ENCODE results near the gene FOXP1. TPM values are rescaled to one million over a fixed set of nuclear protein-coding genes. Genes with fewer than 3 reads are reported as not detected.

FOXP1 gene
- total and polyA plus RNA-seq, 2 of the 13 experiments (the other 11 are each of a cell fraction or from before 2014, with no cell fraction given): 40.4 to 59.0 TPM

GRCh38 chr3:71492974-71493771 is 90.4 kb downstream of the FOXP1 start:
- Histone ChIP-seq H3K4me3 (replicated peaks in 1 of 3; ENCODE audit: insufficient read depth in 1 of 3, low read depth in 2 of 3, low read length in 3 of 3) (no peak overlapping the region), H2AFZ (ENCODE audit: low read length) (no peak overlapping the region), H4K20me1 (ENCODE audit: insufficient read depth, low read length) (no peaks in the 10 kb centered on the region), H3K36me3 (replicated peaks in 1 of 2; ENCODE audit: control insufficient read depth in 1 of 2, insufficient read depth in 2 of 2, low read length in 2 of 2) (peaks cover 11 to 34% of the 10 kb centered on the region in 2 experiments), H3K79me2 (ENCODE audit: insufficient read depth, low read length) (peaks cover 2% of the 10 kb centered on the region), H3K4me2 (ENCODE audit: low read depth, low read length) (no peak overlapping the region), H3K9ac (ENCODE audit: insufficient read depth, low read depth, low read length) (no peak overlapping the region), H3K27me3 (ENCODE audit: control insufficient read depth in 1 of 2, insufficient read depth in 2 of 2, low read length in 2 of 2) (no peaks in the 10 kb centered on the region), H3K4me1 (ENCODE audit: insufficient read depth, low read length) (peaks cover 22% of the 10 kb centered on the region), H3K27ac (ENCODE audit: extremely low read length, insufficient read depth, low read length) (no peak overlapping the region), H3K9me3 (ENCODE audit: low read length) (no peaks in the 10 kb centered on the region)
- WGBS (ENCODE audit: low lambda C conversion rate): 96% methylated on average over 9 of the region's 9 CpGs
- ATAC-seq (no peak), DNase-seq (ENCODE audit: low spot score) (no peak), FAIRE-seq (no peak)
- intact Hi-C loops (cut with micrococcal nuclease; ENCODE audit: unreplicated experiment): no loop called here
- TF ChIP-seq NCOA1 (CRISPR knock-in tag; IDR thresholded peaks at IDR 0.05) (no peak), ZNF33B (CRISPR knock-in tag; IDR thresholded peaks at IDR 0.05) (no peak), ZNF670 (CRISPR knock-in tag; IDR thresholded peaks at IDR 0.05; ENCODE audit: borderline replicate concordance) (no peak)
- POLR2A ChIA-PET: no interaction called here
- no TSS peak for BruUV-seq (replicated peaks)
- in situ Hi-C loops (cut with HindIII; ENCODE audit: extremely low pct_ligation_motif_present, low pct_unique_long_range_greater_than_20kb): no loop called here
- CTCF ChIA-PET (ENCODE audit: low intra/inter-chr PET ratio, low total read pairs): no interaction called here

DNA sequence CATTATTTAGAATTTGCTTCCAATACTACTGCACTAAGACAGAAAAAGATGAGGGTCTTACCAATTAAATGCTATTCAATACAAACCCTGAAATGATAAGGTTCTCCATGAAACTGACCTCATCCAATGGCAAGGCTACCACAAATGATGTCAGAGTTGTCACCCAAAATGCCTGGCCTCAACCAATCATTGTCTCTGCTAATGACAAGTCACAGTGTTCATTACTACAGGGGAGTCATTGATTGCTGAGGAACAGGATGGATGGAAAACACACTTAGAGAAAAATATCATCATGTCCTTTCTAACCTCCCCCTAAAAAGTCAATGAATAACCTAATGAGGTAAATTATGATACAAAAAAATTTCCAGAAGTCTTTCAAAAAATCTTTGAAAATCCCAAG is 91.0 kb downstream of the FOXP1 start:
- TF ChIP-seq TCF12 (IDR thresholded peaks at IDR 0.05) (no peak), TCF12 (CRISPR knock-in tag; IDR thresholded peaks at IDR 0.05) (no peak), THAP7 (CRISPR knock-in tag; IDR thresholded peaks at IDR 0.05) (no peak), IRF2 (CRISPR knock-in tag; IDR thresholded peaks at IDR 0.05) (no peak), ZNF550 (CRISPR knock-in tag; IDR thresholded peaks at IDR 0.05; ENCODE audit: borderline replicate concordance) (no peak), ZNF121 (CRISPR knock-in tag; IDR thresholded peaks at IDR 0.05) (no peak), DDIT3 (CRISPR knock-in tag; IDR thresholded peaks at IDR 0.05) (no peak), RNF2 (conservative IDR thresholded peaks at IDR 0.05; ENCODE audit: low read depth) (no peak), CREB3 (CRISPR knock-in tag; IDR thresholded peaks at IDR 0.05) (no peak), ATF2 (CRISPR knock-in tag; IDR thresholded peaks at IDR 0.05) (no peak), TEAD2 (CRISPR knock-in tag; IDR thresholded peaks at IDR 0.05) (no peak), JUN (CRISPR knock-in tag; IDR thresholded peaks at IDR 0.05) (no peak)
- ChIA-PET POLR2A (no interaction called here), CTCF (ENCODE audit: low intra/inter-chr PET ratio, low total read pairs) (no interaction called here)
- intact Hi-C loops (cut with micrococcal nuclease; ENCODE audit: unreplicated experiment): no loop called here
- FAIRE-seq (no peak), DNase-seq (ENCODE audit: low spot score) (no peak), ATAC-seq (no peak)
- H3K79me2 ChIP-seq (ENCODE audit: insufficient read depth, low read length): no peaks in the 10 kb centered on the region
- no peaks in the 10 kb centered on the region for H4K20me1 ChIP-seq (ENCODE audit: insufficient read depth, low read length)
- TSS peak; percentile 15 for BruUV-seq (replicated peaks)
- H3K9me3 ChIP-seq (ENCODE audit: low read length): no peaks in the 10 kb centered on the region
- peaks cover 11 to 34% of the 10 kb centered on the region in 2 experiments for H3K36me3 ChIP-seq (replicated peaks in 1 of 2; ENCODE audit: control insufficient read depth in 1 of 2, insufficient read depth in 2 of 2, low read length in 2 of 2)
- H3K27ac ChIP-seq (ENCODE audit: extremely low read length, insufficient read depth, low read length): no peak overlapping the region
- no peaks in the 10 kb centered on the region for H3K27me3 ChIP-seq (ENCODE audit: control insufficient read depth in 1 of 2, insufficient read depth in 2 of 2, low read length in 2 of 2)
- H2AFZ ChIP-seq (ENCODE audit: low read length): no peak overlapping the region
- H3K4me1 ChIP-seq (ENCODE audit: insufficient read depth, low read length): peaks cover 16% of the 10 kb centered on the region
- H3K9ac ChIP-seq (ENCODE audit: insufficient read depth, low read depth, low read length): no peak overlapping the region
- H3K4me3 ChIP-seq (replicated peaks in 1 of 3; ENCODE audit: insufficient read depth in 1 of 3, low read depth in 2 of 3, low read length in 3 of 3): no peak overlapping the region
- in situ Hi-C loops (cut with HindIII; ENCODE audit: extremely low pct_ligation_motif_present, low pct_unique_long_range_greater_than_20kb): no loop called here
- H3K4me2 ChIP-seq (ENCODE audit: low read depth, low read length): no peak overlapping the region
